IMR-90 (cell line): ENCODE data around the gene NUMA1. TPM values are rescaled to one million over a fixed set of nuclear protein-coding genes. Genes with fewer than 3 reads are reported as not detected.
A peak's percentile ranks its signal among the peaks of the same experiment; 100 is the strongest.

ENCODE experiments used
- ATAC-seq: fragments of 200-7000 bp; cut with Tn5 transposase; 2 replicates; pipeline ENCODE4 v1.9.1; 2020; ENCODE audit warnings: low read depth, mild to moderate bottlenecking, moderate library complexity
- BruUV-seq: library from RNA; stranded (reverse); fragments of 400-500 nt; replicated peaks from 2 replicates; lab custom pipeline; 2021; lab: Mats Ljungman, UMichigan
- CTCF ChIA-PET: fragments of 300-600 bp; formaldehyde crosslinking; extraction: SDS; loops from one replicate; lab custom pipeline; 2021; ENCODE audit warnings: antibody characterized with exemption; lab: Yijun Ruan, JAX
- POLR2A ChIA-PET: fragments of 300-600 bp; sonication (Branson Sonifier 250); formaldehyde crosslinking; loops from one replicate; lab custom pipeline; 2022; ENCODE audit warnings: antibody characterized with exemption; ENCODE audit not compliant: unreplicated experiment; lab: Charles Lee
- DNase-seq: peaks from one replicate; pipeline ENCODE4 v3.0.0; 2013
- H2AFZ ChIP-seq: replicated peaks from 2 replicates; pipeline ENCODE3; 2013; ENCODE audit warnings: low read length, mild to moderate bottlenecking; ENCODE audit not compliant: poor library complexity
- H2AK5ac ChIP-seq: 2 replicates; pipeline ENCODE4 v1.6.1; 2013; ENCODE audit warnings: low read depth, low read length, inconsistent platforms
- H2AK9ac ChIP-seq: replicated peaks from 2 replicates; pipeline ENCODE3; 2013; ENCODE audit warnings: mild to moderate bottlenecking, low read depth, low read length, moderate library complexity; ENCODE audit not compliant: poor library complexity
- H2BK120ac ChIP-seq: 2 replicates; pipeline ENCODE4 v1.6.1; 2013; ENCODE audit warnings: low read depth, low read length, inconsistent platforms
- H2BK15ac ChIP-seq: 3 replicates; pipeline ENCODE4 v1.6.1; 2013; ENCODE audit warnings: low read depth, low read length, inconsistent platforms
- H2BK20ac ChIP-seq: 2 replicates; pipeline ENCODE4 v1.6.1; 2013; ENCODE audit warnings: low read depth, mild to moderate bottlenecking, inconsistent platforms, low read length, moderate library complexity
- H2BK5ac ChIP-seq: 2 replicates; pipeline ENCODE4 v1.6.1; 2013; ENCODE audit warnings: mild to moderate bottlenecking, low read depth, low read length, inconsistent platforms; ENCODE audit not compliant: poor library complexity, severe bottlenecking
- H3K14ac ChIP-seq: replicated peaks from 2 replicates; pipeline ENCODE4 v1.6.1; 2013; ENCODE audit warnings: low read depth, low read length, inconsistent platforms
- H3K18ac ChIP-seq: 2 replicates; pipeline ENCODE4 v1.6.1; 2013; ENCODE audit warnings: low read depth, low read length, control low read depth
- H3K23ac ChIP-seq: 2 replicates; pipeline ENCODE4 v1.6.1; 2013; ENCODE audit warnings: low read depth, low read length, inconsistent platforms
- H3K27ac ChIP-seq: 2 replicates; pipeline ENCODE4 v1.5.1; 2013; ENCODE audit warnings: mild to moderate bottlenecking, control low read depth, low read length; ENCODE audit not compliant: insufficient read depth
- H3K27me3 ChIP-seq: 2 replicates; pipeline ENCODE4 v1.6.1; 2013; ENCODE audit warnings: low read length; ENCODE audit not compliant: control insufficient read depth, insufficient read depth
- H3K36me3 ChIP-seq: 2 replicates; pipeline ENCODE4 v1.6.1; 2013; ENCODE audit warnings: low read length, mixed read lengths; ENCODE audit not compliant: control insufficient read depth, insufficient read depth
- H3K4ac ChIP-seq: 2 replicates; pipeline ENCODE4 v1.6.1; 2013; ENCODE audit warnings: low read depth, low read length, inconsistent platforms
- H3K4me1 ChIP-seq: 2 replicates; pipeline ENCODE4 v1.6.1; 2013; ENCODE audit warnings: low read length, mixed read lengths; ENCODE audit not compliant: control insufficient read depth, insufficient read depth
- H3K4me2 ChIP-seq: 2 replicates; pipeline ENCODE4 v1.6.1; 2013; ENCODE audit warnings: low read depth, mild to moderate bottlenecking, control low read depth, low read length, moderate library complexity
- H3K4me3 ChIP-seq: 2 replicates; pipeline ENCODE4 v1.5.1; 2013; ENCODE audit warnings: low read depth, mild to moderate bottlenecking, control low read depth, low read length, moderate library complexity; ENCODE audit not compliant: insufficient read depth
- H3K56ac ChIP-seq: 2 replicates; pipeline ENCODE4 v1.6.1; 2013; ENCODE audit warnings: low read length, inconsistent platforms; ENCODE audit not compliant: insufficient read depth; ENCODE audit errors: extremely low read depth
- H3K79me1 ChIP-seq, 2 experiments: 2 replicates each; pipeline ENCODE4 v1.6.1; 2013; ENCODE audit warnings: low read length in 2 of 2, inconsistent platforms in 1 of 2, low read depth in 1 of 2
- H3K9ac ChIP-seq: 2 replicates; pipeline ENCODE4 v1.6.1; 2013; ENCODE audit warnings: low read depth, low read length, control low read depth
- H3K9me1 ChIP-seq: 2 replicates; pipeline ENCODE4 v1.6.1; 2013; ENCODE audit warnings: low read length, inconsistent platforms; ENCODE audit not compliant: insufficient read depth
- H3K9me3 ChIP-seq: 2 replicates; pipeline ENCODE4 v1.6.1; 2013; ENCODE audit warnings: low read length; ENCODE audit not compliant: control insufficient read depth, insufficient read depth
- H4K20me1 ChIP-seq: 2 replicates; pipeline ENCODE4 v1.6.1; 2013; ENCODE audit warnings: low read length, inconsistent platforms; ENCODE audit not compliant: insufficient read depth
- H4K5ac ChIP-seq: 2 replicates; pipeline ENCODE4 v1.6.1; 2013; ENCODE audit warnings: mild to moderate bottlenecking, low read depth, low read length, control low read depth
- H4K8ac ChIP-seq, 2 experiments: 2 replicates each; pipeline ENCODE4 v1.6.1; 2013; ENCODE audit warnings: low read depth in 2 of 2, low read length in 2 of 2, control low read depth in 1 of 2, inconsistent platforms in 1 of 2
- H4K91ac ChIP-seq: 2 replicates; pipeline ENCODE4 v1.6.1; 2013; ENCODE audit warnings: low read depth, low read length, inconsistent platforms; ENCODE audit not compliant: insufficient read depth
- CHD1 ChIP-seq: IDR thresholded peaks from 2 replicates; pipeline ENCODE4 v1.6.1; 2012; ENCODE audit warnings: low read depth, low read length, improper control_type of control experiment
- CTCF ChIP-seq: conservative IDR thresholded peaks from 2 replicates; pipeline ENCODE4 v1.5.1; 2012; ENCODE audit warnings: mild to moderate bottlenecking, low read depth, low read length, improper control_type of control experiment
- MAFK ChIP-seq: IDR thresholded peaks from 2 replicates; pipeline ENCODE4 v1.6.1; 2012; ENCODE audit warnings: low read depth, low read length, improper control_type of control experiment
- MAZ ChIP-seq: IDR thresholded peaks from 2 replicates; pipeline ENCODE4 v1.6.1; 2012; ENCODE audit warnings: low read depth, mild to moderate bottlenecking, low read length, improper control_type of control experiment, moderate library complexity, borderline replicate concordance
- WGBS, 2 experiments: methylation state at CpG; one replicate each; pipeline versions ENCODE4 v1.1.5 to v1.1.7; 2013; ENCODE audit warnings: missing lambda C conversion rate in 2 of 2; ENCODE audit not compliant: insufficient read length in 1 of 2; ENCODE audit errors: extremely low coverage in 2 of 2; 5-methylcytosine and 5-hydroxymethylcytosine counted together
- dilution Hi-C: fragments of 300-500 bp; cut with HindIII; formaldehyde crosslinking; loops from one replicate; pipeline ENCODE4 v1.14.3; 2018; ENCODE audit warnings: low sequenced_read_pairs; ENCODE audit not compliant: unreplicated experiment
- in situ Hi-C: fragments of 300-500 bp; cut with MboI; formaldehyde crosslinking; loops from 3 replicates; pipeline ENCODE4 v1.14.3; 2019; ENCODE audit warnings: low sequenced_read_pairs, inconsistent platforms, mixed read lengths
- intact Hi-C: fragments of 100-400 bp; cut with micrococcal nuclease; formaldehyde crosslinking; loops from 2 replicates; pipeline ENCODE4 v1.10.0; 2022
- polyA plus RNA-seq, 3 experiments: library from polyadenylated mRNA; depleted of rRNA; stranded (reverse); fragments of >200 nt; gene quantifications; 2 replicates each; pipeline ENCODE4 v1.2.3, GENCODE V29; 2012; ENCODE audit warnings: low replicate concordance in 1 of 3
- total RNA-seq: library from RNA; depleted of rRNA; stranded (reverse); fragments of >200 nt; gene quantifications from 2 replicates; pipeline ENCODE4 v1.2.3, GENCODE V29; 2012

The NUMA1 gene
- total and polyA plus RNA-seq, 2 of the 4 experiments (the other 2 are of a cell fraction) = 61.7 to 97.0 TPM

GRCh38 chr11:72072348-72072747, 8.0 kb downstream of the NUMA1 start (continued):
- no peak for TF ChIP-seq MAZ

GRCh38 chr11:72070491-72070890, 9.9 kb downstream of the NUMA1 start:
- H2AK9ac ChIP-seq = no peak overlapping the region
- peak overlapping the region; percentile 75 for H2BK120ac ChIP-seq
- CTCF ChIA-PET = no interaction called here
- peaks cover 7% of the 10 kb centered on the region; the same call in 1 of the 2 replicates for H4K20me1 ChIP-seq
- intact Hi-C loops = no loop called here
- H3K56ac ChIP-seq = peak overlapping the region; percentile 67
- ATAC-seq = no peak
- no peak overlapping the region for H2AFZ ChIP-seq
- H3K23ac ChIP-seq = peak overlapping the region; percentile 4; the same call in 1 of the 2 replicates
- peak overlapping the region; percentile 73; the same call in 1 of the 2 replicates for H3K18ac ChIP-seq
- H3K79me1 ChIP-seq = peaks cover 40 to 72% of the 10 kb centered on the region in 2 experiments
- H3K14ac ChIP-seq = peak overlapping the region; percentile 55
- H4K8ac ChIP-seq = peak overlapping the region; percentile 26 to 92
- no peaks in the 10 kb centered on the region for H3K27me3 ChIP-seq
- H2AK5ac ChIP-seq = peak overlapping the region; percentile 90
- WGBS, 2 experiments = no CpG with 5 or more reads among the region's 7 CpGs
- H3K9me3 ChIP-seq = no peaks in the 10 kb centered on the region
- H3K4ac ChIP-seq = peak overlapping the region; percentile 85
- no TSS peak for BruUV-seq
- H4K91ac ChIP-seq = peak overlapping the region; percentile 79
- no peak overlapping the region for H3K4me3 ChIP-seq
- peak overlapping the region; percentile 86; the same call in 2 of the 3 replicates for H2BK15ac ChIP-seq
- peak overlapping the region; percentile 0; the same call in 1 of the 2 replicates for H3K4me2 ChIP-seq
- H3K27ac ChIP-seq = peak overlapping the region; percentile 74
- POLR2A ChIA-PET = no interaction called here
- no peak for DNase-seq
- peak overlapping the region; percentile 86 for H2BK5ac ChIP-seq
- dilution Hi-C loops = no loop called here
- in situ Hi-C loops = no loop called here
- H3K9ac ChIP-seq = peak overlapping the region; percentile 40
- H3K4me1 ChIP-seq = peaks cover 32% of the 10 kb centered on the region
- H3K36me3 ChIP-seq = no peaks in the 10 kb centered on the region; the same call in 1 of the 2 replicates
- TF ChIP-seq MAFK = no peak
- TF ChIP-seq CHD1 = no peak
- TF ChIP-seq CTCF = no peak
- H3K9me1 ChIP-seq = peaks cover 24% of the 10 kb centered on the region
- peak overlapping the region; percentile 77 for H2BK20ac ChIP-seq
- peak overlapping the region; percentile 34 for H4K5ac ChIP-seq
